ENCODE data around the gene CYYR1.

The CYYR1 gene

DNA sequence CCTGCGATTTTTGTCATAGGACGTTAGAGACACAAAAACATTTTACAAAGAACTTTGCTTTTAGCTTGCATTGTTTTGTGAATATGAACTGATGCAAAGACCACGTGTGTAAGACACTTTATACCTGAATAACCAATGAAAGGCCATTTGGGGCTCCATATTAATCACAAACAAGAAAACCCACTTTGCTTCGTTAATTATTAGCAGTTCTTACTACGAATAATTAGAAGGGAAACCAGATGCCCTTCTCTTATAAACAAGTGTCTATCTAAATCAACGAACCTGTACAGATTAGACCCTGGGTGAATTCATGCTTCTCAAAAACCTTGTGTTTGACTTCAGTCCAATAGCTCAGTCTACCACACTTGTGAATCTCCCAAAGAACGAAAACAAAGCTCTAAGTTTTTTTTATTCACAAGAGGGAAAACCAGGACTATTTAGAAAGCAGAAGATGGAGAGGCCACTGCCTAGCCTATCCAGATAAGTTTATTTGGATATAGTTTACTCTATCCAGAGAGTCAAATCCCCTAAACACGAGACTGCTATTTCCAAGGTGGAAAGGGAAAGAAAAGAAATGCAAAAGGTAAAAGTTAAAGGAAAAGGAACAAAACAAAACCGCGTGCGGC is 897 bp downstream of the CYYR1 start:
- in situ Hi-C loops (cut with HindIII; ENCODE audit: low pct_unique_long_range_greater_than_20kb, low sequenced_read_pairs), result no loop called here
- TF ChIP-seq JUND (IDR thresholded peaks at IDR 0.05; ENCODE audit: low read depth), result no peak
- no peak for DNase-seq (ENCODE audit: low read depth in 1 of 2, low spot score in 1 of 2)

DNA sequence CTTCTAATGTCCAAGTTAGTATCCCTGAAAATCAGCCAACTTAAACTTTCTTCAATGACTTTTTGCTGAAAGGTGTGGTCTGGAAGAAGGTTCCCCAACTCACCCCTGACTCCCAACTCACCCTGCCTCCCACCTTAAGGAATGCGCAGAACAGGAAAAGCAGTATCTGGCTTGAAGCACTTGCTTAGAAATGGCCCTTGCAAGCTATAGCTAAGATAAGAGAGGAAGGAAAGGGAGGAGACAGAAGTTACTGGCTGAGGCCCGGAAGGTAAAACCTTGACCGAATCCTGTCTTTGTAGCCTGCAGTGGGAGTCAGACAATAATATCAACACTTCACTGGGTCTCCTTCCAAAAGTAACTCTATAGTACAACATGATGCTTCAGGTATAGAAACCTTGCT is 2.9 kb downstream of the CYYR1 start:
- TF ChIP-seq JUND (IDR thresholded peaks at IDR 0.05; ENCODE audit: low read depth), result no peak
- in situ Hi-C loops (cut with HindIII; ENCODE audit: low pct_unique_long_range_greater_than_20kb, low sequenced_read_pairs), result no loop called here
- DNase-seq (ENCODE audit: low read depth in 1 of 2, low spot score in 1 of 2), result no peak

DNA sequence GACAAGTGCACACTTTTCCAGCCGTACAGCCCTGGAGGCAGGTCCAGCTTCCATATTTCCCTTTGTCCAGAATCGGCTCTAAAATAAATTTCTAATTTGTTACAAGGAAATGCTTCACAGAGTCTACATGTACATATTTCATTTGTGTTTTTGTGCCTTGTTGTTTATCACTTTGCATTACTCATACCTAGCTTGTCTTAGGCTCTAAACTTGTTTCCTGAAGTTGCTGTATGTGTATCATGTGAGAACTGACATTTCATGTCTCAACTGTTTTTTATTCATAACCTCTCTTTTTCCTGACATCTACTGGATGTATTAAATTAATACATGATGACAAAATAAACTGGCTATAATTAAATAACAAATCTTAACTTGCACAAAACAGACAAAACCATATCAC is 7.5 kb downstream of the CYYR1 start:
- no peak for DNase-seq (ENCODE audit: low read depth in 1 of 2, low spot score in 1 of 2)
- in situ Hi-C loops (cut with HindIII; ENCODE audit: low pct_unique_long_range_greater_than_20kb, low sequenced_read_pairs), result no loop called here
- no peak for TF ChIP-seq JUND (IDR thresholded peaks at IDR 0.05; ENCODE audit: low read depth)

DNA sequence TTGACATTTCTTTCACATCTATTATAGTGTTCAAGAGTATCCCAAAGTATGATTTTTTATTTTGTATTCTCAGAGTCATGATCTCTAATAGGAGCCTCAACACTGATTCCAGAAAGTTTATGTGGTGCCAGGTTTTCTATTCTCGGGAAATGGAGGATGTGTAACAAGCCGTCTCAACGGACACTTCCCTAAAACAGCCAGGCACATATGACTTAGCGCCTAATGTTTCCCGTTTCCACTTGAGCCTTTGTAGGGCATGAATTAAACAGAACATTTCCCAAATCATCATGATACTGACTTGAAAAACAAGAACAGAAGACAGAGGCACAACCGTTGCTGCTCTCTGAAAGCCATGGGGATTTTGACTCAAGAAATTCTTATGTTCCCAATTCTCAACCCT is 8.0 kb downstream of the CYYR1 start:
- in situ Hi-C loops (cut with HindIII; ENCODE audit: low pct_unique_long_range_greater_than_20kb, low sequenced_read_pairs), result no loop called here
- TF ChIP-seq JUND (IDR thresholded peaks at IDR 0.05; ENCODE audit: low read depth), result no peak
- DNase-seq (ENCODE audit: low read depth in 1 of 2, low spot score in 1 of 2), result no peak

DNA sequence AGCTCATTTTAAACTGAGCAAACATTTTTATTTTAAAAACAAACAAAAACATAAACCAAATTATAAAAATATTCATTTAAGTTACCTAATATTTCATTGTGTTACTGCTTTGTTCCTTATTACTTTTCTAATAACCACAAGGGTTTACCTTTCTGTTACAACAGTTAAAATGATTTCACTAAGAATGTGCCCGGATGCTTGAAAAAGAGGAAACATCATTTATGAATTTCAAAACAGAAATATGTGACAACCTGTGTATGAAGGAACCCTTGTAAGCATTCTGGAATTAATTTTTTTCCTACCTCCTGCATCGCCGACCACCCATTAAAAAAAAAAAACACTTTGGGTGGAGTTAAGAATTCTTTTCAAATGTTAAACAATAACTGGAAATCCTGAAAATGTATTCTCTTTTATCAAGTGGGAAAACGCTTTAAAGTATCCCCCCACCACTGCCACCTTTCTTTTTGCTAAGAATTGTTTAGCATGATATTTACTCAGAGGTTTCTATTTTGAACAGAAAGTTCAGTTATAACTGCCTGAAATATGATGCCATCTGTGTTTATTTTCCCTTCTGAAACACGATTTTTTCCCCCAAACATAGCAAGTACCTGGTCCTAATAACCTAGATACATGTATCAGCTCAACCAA is 9.1 kb downstream of the CYYR1 start:
- in situ Hi-C loops (cut with HindIII; ENCODE audit: low pct_unique_long_range_greater_than_20kb, low sequenced_read_pairs), result no loop called here
- no peak for TF ChIP-seq JUND (IDR thresholded peaks at IDR 0.05; ENCODE audit: low read depth)
- no peak for DNase-seq (ENCODE audit: low read depth in 1 of 2, low spot score in 1 of 2)

DNA sequence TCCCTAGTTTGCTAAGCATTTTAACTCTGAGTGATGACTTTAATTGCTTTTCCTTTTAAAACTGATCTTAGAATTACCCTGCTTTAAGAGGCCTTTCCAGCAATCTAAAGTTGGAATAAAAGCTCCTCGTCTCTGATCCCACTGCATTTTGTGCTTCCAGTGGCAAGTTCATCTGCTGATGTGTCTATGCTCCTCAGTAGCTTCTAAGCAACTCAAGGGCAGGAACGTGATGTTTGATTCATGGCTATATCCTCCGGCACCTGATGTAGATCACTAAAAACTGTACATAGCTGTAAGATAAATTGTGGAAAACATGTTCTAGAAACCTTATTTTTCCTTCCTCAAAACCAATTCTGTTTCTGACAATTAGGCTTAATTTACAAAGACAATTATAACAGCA is 12.5 kb downstream of the CYYR1 start:
- DNase-seq (ENCODE audit: low read depth in 1 of 2, low spot score in 1 of 2), result no peak
- in situ Hi-C loops (cut with HindIII; ENCODE audit: low pct_unique_long_range_greater_than_20kb, low sequenced_read_pairs), result no loop called here
- TF ChIP-seq JUND (IDR thresholded peaks at IDR 0.05; ENCODE audit: low read depth), result no peak

DNA sequence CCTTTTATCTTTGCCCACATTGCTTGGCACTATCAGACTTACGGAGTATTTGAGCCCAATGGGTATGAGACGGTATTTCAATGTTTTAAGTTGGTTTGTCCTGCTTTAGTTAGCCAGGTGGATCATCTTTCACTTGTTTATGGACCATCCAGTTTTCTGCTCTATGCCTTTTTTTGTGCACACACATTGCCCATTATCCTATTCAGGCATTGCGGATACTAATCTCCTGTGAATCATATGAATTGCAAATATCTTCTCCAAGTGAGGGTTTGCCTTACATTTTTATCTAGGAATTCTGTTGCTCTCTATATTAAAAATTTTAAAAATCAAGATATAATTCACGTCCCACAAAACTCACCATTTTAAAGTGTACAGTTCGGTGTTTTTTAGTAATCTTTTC is 14.0 kb downstream of the CYYR1 start:
- in situ Hi-C loops (cut with HindIII; ENCODE audit: low pct_unique_long_range_greater_than_20kb, low sequenced_read_pairs), result no loop called here
- TF ChIP-seq JUND (IDR thresholded peaks at IDR 0.05; ENCODE audit: low read depth), result no peak

DNA sequence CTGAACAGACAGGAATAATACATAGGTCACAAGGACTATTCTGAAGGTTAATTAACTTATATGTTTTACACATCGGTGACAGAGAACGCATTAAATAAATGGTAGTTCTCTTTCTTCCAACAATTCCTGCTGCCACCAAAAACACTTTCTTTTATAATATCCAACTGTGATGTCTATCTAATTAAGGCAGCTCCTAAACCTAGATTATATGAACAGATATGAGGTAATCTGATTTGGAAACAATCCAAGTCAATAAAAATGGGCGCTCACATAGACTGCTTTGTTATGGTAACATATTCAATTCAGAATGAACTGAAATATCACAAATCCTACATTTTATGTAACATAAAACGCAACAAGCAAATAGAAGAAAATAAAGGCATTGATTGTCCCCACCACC is 16.0 kb downstream of the CYYR1 start:
- no peak for TF ChIP-seq JUND (IDR thresholded peaks at IDR 0.05; ENCODE audit: low read depth)
- no peak for DNase-seq (ENCODE audit: low read depth in 1 of 2, low spot score in 1 of 2)
- in situ Hi-C loops (cut with HindIII; ENCODE audit: low pct_unique_long_range_greater_than_20kb, low sequenced_read_pairs), result no loop called here

More for the DNA sequence above, 14.0 kb downstream of the CYYR1 start:
- DNase-seq (ENCODE audit: low read depth in 1 of 2, low spot score in 1 of 2), result no peak

DNA sequence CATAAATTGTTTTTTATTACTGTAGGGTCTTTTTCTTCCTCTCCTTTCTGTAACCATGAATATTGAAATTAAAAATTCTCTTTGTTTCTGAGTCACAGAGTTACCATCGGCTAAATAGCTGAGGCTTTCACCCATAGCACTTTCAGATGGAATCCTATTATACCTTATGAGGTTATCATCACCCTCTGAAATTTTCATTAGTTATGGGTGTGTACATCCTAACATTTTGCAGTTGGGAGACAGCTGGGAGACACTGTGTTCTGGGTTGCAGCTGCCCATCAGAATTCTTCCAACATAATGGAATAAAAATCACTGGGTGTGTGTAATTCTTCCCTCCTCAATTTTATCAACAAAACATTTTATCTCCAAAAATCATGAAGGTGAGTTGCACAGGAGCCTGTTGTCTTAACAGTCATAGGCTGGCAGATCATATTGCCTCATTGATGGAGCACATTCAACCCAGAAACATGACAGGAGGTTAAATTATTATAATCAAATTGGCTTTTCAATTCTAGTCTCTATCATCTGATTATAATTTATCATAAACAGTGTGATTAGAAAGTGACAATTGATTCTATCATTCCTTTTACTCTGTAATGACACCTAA is 17.4 kb downstream of the CYYR1 start:
- DNase-seq (ENCODE audit: low read depth in 1 of 2, low spot score in 1 of 2), result no peak
- no peak for TF ChIP-seq JUND (IDR thresholded peaks at IDR 0.05; ENCODE audit: low read depth)
- in situ Hi-C loops (cut with HindIII; ENCODE audit: low pct_unique_long_range_greater_than_20kb, low sequenced_read_pairs), result no loop called here

DNA sequence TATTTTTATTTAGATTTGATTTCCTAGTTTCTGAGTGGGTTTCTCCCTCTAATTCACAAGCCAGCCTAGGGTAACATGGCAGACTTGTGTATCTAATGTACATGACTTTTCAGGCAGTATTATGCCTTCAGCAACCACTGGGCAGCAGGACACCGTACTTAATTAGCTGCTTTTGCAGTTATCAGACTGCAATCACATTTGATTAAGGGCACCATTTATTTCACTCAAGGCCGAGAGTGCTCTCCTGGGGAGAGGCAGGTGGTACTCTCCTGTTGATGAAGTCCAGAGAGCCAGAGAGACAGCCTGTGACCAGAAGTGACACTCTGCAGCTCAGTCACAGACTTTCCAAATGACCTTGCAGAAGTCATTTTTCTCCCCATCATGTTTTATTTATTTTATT is 18.7 kb downstream of the CYYR1 start:
- no peak for DNase-seq (ENCODE audit: low read depth in 1 of 2, low spot score in 1 of 2)
- no peak for TF ChIP-seq JUND (IDR thresholded peaks at IDR 0.05; ENCODE audit: low read depth)
- in situ Hi-C loops (cut with HindIII; ENCODE audit: low pct_unique_long_range_greater_than_20kb, low sequenced_read_pairs), result no loop called here

DNA sequence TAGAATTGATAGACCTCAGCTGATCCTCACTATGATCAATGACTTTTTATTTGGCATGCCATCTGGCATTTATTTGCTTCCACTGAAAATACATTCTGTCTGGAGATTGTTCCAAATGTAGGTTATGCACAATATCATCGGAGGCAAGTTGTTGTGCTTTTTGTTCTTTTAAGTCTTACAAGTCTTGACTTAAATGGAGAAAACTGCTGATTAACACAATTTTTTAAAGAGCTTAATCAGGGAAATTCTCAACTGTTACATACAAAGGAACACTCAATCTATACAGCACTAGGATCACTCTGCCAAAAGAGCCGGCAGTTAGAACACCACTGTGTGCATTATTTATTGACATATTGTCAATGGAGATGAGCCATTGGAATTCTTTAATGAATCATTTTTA is 19.2 kb downstream of the CYYR1 start:
- TF ChIP-seq JUND (IDR thresholded peaks at IDR 0.05; ENCODE audit: low read depth), result no peak
- DNase-seq (ENCODE audit: low read depth in 1 of 2, low spot score in 1 of 2), result no peak
- in situ Hi-C loops (cut with HindIII; ENCODE audit: low pct_unique_long_range_greater_than_20kb, low sequenced_read_pairs), result no loop called here

DNA sequence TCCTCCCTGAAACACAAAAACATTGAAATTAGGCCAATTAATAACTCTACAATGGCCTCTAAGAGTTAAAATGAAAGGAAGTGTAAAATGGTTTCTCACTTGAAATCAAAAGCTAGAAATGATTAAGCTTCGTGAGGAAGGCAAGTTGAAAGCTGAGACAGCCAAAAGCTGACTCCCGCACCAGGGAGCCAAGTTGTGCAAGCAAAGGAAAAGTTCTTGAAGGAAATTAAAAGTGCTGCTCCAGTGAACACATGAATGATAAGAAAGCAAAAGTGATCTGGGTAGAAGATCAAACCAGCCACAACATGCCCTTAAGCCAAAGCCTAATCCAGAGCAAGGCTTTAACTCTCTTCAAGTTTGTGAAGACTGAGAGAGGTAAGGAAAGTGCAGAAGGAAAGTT is 22.8 kb downstream of the CYYR1 start:
- TF ChIP-seq JUND (IDR thresholded peaks at IDR 0.05; ENCODE audit: low read depth), result no peak
- in situ Hi-C loops (cut with HindIII; ENCODE audit: low pct_unique_long_range_greater_than_20kb, low sequenced_read_pairs), result no loop called here
- DNase-seq (ENCODE audit: low read depth in 1 of 2, low spot score in 1 of 2), result no peak

DNA sequence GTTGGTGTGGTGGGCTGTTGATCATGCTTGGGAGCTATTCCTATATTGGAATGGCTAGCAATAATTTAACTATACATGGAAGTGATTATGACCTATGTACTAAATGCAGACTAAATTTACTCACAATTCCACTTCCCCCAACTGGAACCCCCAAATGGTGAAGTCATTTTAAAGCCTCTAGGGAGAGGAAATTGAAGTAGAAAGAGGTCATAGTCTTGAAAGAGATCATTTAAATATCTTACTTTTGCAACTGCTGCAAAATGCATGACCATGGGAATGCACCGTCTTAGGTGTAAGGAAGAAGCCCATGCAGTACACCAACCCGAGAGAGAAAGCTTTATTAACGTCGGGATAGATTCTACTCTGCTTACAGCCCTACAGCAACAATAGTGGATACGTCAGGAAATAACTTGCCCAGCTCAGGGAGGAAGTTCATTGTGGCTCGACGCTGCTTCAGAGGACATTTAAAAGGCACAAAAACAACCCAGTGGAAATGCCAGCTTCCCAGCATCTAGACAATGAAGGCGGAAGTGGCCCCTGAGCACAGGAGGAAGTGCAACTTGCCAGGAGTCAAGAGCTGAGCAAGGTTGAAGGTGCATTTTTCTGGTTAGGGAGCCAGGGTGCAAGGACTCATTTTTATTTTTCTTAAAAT is 26.5 kb downstream of the CYYR1 start:
- in situ Hi-C loops (cut with HindIII; ENCODE audit: low pct_unique_long_range_greater_than_20kb, low sequenced_read_pairs), result no loop called here

More for the DNA sequence above, 26.5 kb downstream of the CYYR1 start:
- no peak for DNase-seq (ENCODE audit: low read depth in 1 of 2, low spot score in 1 of 2)
- no peak for TF ChIP-seq JUND (IDR thresholded peaks at IDR 0.05; ENCODE audit: low read depth)

All from T47D (cell line).